ENCODE measurements around the gene UBE2QL1.

The UBE2QL1 gene

DNA sequence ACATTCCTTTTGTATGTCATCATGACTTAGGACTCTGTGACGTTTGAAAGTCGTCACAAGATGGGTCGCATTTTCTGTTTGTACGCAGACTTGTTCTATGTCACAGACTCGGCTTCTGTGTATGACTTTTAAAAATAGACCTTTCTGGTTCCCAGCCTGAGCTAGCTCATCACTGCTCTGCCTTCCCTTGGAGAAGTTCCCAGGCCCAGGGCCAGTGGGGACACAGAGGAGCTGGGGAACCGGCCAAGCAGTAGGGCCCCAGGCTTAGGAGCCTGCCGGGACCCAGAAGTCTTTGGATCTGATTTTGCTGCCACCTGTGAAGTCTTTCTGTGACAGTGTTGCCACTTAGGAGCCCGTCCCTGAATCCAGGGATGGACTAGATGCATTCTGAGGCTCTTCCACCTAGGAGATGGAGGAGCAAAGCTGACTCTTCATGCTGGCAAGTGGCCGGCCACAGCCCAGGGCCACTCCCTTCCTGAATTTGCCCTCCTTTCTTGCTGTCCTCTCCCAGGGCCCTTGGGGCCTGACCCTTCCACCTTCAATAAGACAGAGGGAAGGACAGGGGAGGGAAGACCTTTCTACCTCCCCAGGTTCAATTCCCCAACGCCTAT is 18.1 kb upstream of the UBE2QL1 start:
- DNase-seq, result no peak

DNA sequence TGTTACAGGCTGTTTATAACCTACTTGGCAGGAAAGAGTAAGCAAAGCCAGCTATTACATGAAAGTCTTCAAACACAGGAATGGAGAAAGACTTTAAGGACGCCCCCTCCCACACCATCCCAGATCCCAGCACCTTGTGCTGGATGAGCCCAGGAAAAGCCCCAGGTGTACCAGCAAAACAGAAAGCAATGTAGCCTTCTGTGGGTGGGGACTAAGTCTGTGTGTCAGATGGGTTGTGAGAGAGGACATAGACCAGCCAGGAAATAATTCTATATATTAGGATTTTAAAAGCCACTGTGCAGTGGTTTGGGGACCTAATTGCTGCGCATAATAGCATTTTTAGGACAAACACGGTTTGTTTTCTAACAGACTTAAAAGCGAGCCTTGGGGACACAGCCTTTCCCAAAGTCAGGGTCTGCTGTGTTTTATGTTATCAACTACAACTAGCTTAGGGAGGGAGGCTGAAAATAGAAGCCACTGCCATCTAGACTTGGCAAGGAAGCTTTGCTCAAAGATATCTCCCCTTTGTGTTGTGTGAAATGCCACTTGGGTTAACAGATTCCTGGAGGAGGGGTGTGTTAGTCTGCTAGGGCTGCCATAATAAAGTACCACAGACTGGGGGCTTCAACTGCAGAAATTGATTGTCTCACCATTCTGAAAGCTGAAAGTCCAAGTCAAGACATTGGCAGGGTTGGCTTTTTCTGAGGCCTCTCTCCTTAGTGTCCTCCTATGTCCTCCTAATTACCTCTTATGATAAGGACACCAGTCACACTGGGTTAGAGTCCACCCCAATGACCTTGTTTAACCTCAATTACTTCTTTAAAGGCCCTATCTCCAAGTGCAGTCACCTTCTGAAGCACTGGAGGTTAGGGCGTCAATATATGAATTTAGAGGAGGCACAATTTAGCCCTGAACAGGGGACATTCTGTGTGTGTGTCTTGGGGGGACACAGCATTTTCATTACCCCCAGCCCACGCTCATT is 17.2 kb upstream of the UBE2QL1 start:
- DNase-seq, result no peak

DNA sequence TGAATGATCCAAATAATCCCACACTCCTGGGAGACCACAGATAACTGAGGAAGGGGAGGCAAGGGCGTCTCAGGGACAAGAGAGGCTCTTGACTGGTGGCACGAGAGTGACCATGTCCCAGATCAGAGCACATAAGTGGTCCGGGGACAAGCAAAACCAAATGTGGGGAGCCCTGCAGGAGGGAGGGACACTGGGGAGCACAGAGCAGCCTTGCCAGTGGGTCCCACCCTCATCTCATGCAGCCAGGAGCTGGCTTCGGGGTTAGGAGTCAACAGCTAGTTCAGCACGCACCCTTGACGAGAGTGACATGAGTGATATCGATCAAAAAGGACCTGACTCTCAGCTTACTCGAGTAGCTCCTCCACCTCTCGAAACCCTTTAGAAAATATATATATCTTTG is 16.5 kb upstream of the UBE2QL1 start:
- DNase-seq, result no peak

DNA sequence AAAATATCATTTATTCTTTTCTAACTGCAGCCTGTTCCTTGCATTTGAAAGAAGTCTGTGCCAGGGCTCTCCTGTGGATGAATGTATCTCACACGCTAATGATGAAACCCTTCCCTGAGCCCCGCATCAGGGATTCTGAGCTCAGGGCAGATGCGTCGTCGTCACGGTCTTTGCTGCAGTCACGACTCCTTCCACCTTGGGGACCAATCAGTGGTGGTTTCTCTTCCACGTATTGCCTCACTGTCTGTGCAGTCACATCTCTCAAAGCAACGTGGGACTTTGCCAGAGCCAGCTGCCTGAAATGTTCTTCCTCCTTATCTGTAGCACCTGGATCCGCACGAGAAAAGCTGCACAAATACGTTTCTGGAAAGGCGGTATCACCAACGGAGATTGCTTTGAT is 13.9 kb upstream of the UBE2QL1 start:
- no peak for DNase-seq

DNA sequence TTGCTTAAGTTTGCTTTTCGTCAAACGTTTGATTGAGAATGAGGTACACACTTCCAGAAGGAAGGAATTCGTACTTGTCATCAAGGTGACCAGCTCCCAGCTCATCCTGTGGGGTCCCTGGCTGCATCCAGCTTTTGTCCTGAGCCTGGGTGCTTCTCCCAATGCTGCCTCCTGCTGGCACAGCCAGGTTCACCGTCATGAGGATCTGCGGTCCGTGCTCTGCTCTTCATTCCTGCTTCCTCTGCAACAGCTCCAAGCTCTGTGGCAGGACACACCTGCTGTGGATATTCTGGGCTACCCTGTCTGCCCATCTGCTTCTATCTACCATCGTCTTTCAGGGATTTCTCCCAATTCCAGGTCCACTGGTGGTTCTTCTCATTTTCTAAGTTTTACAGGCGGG is 13.3 kb upstream of the UBE2QL1 start:
- peak; percentile 4 for DNase-seq

DNA sequence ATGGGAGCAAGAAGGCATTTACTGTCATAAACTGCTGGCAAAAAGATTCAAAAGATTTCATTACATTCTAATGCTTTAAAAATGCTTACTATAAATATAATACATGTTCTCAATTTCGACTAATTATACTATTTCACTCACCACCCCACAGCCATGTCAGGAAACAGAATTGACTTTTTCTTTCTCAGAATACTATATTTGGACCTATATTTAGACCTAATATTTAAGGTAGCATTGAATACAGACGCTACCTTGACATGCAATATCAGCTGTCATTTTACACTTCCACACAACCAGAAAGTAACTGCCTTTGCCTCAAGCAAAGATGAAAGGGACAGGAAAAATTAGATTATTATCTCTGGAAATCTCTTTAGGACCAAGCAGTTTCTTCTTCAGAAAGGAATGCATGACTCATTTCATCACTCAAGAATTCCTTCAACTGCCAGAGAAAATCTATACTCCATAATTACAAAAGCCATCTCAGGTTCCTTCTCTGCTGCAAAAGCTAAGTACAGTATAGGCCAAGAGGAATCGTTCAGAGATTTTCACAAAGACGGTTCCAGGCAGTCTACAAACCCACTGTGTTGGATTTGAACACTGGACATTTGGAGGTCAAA is 11.8 kb upstream of the UBE2QL1 start:
- DNase-seq, result no peak

DNA sequence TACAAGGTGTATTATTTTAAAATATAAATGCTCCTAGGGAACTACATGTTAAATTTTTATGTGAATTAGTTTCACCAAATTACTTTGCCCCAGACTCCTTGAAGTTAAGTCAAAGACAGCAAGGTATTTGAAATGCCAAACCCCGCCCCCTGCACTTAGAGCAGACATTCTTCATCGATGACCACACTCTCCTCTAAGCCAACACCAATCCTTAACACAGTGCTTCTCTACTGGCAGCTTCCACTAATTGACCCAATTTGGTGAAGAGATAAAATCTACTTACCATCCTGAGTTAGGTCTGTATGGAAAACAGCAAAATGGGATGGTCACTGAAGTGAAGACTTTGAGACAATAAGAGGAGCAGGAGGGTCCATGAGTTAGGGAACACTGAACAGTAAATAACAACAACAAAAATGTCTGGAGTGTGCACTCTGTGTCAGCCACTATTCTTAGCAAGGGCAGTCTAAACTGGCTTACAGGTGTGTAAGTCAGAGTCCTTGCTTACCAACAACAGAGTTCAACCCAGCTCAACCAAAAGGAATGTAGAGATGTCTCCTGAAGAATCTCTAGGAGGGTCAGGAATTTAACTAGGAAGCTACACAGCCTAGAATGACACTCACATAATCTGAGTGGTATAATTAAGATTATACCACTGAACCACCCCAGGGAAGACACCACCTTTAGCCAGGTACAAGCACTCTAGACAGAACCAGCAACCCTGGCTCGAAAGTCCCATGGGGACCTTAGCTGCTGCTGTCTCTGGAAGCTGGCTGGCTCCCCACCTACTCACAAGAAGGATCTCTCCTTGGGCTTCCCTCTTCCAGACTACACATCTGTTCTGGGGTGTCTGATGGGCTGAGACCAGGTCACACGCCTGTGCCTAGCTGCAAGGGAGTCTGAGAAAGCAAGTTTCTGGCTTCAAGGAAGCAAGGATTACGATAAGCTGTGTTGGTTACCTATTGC is 8.8 kb upstream of the UBE2QL1 start:
- DNase-seq, result no peak

DNA sequence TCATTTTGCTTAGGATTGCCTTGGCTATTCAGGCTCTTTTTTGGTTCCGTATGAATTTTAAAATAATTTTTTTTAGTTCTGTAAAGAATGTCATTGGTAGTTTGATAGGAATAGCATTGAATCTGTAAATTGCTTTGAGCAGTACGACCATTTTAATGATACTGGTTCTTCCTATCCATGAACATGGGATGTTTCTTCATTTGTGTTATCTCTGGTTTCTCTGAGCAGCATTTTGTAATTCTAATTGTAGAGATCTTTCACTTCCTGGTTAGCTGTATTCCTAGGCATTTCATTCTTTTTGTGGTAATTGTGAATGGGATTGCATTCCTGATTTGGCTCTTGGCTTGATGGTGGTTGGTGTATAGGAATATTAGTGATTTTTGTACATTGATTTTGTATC is 6.3 kb upstream of the UBE2QL1 start:
- DNase-seq, result no peak

DNA sequence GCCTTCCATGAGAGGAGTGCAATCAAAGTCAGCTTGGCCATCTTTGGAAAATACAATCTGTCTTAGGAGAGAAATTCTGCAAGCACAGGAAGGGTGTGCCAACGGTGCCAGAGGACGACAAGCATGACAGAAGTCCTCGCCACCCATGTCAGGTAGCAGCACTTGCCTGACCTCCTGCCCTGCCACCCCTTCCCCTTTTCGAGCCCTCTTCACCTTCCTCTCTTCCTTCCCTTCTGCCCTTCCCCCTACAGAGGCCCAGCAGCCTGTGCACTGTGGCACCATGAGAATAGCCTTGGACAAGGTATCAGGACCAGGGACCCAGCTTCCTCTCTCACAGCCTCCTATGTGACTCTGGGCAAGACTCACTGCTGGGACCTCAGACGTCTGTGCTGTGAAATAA is 5.3 kb upstream of the UBE2QL1 start:
- DNase-seq, result no peak

DNA sequence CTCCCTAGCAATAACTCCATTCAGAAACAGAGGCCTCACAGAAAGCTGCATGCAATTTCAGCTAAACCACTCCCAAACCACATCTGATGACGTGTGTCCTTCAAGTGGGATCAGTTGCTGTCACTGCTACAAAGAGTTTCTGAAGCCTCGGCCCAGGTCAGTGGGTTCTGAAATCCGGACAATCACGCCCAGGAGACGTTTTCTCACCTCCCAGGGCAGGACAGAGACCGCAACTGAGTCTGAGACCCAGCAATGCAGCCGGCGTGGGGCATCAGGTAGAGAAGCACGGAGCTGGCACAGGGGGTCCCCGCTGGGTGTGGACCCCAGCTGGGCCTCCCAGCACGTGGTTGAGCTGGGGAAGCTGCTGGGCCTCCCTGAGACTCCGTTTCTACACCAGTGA is 2.6 kb upstream of the UBE2QL1 start:
- DNase-seq, result no peak

DNA sequence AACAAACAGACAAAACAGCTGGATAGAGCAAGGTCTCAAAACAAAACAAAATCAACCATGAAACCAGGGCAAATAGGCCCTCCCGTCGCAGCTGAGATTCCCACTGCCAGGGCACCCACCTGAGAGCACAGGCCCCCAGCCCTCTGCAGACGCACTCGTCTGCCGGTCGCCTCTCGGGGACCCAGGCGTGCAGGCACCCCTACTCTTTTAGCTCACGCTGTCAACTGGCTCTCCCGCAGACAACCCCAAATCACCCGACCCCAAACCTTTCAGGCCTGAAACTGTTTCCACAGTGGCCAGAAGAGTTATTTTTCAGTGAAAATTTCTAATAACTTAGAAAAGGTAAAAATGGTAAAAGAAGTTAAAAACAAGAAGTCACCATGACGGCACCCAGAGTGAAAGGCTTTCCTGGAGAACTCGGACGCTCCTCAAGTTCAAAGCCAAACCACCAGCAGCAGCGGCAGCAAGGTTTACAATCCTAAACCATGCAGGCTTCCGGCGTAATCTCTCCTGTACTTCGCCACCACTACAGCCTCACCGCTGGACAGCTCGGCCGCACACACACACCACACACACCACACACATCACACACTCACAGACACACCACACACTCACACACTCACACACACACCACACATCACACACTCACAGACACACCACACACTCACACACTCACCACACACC is 1.9 kb upstream of the UBE2QL1 start:
- no peak for DNase-seq

DNA sequence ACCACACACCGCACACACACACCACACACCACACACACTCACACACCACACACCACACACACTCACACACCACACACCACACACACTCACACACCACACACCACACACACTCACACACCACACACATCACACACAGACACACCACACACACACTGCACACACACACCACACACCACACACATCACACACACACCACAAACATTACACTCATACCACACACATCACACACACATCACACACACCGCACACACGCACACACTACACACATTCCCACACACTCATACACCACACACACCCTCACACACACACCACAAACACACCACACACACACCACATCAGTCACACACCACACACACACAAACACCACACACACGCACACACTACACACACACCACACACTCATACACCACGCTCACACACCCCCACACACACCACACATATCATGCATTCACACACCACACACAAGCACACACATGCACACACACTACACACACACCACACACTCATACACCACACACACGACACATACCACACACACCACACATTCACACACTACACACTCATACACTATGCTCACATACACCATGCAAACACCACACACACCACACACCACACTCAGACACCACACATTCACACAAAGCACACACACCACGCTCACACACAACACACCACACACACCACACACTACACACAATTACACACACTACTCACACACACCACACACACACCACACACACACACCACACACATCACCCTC is 1.1 kb upstream of the UBE2QL1 start:
- DNase-seq, result no peak

DNA sequence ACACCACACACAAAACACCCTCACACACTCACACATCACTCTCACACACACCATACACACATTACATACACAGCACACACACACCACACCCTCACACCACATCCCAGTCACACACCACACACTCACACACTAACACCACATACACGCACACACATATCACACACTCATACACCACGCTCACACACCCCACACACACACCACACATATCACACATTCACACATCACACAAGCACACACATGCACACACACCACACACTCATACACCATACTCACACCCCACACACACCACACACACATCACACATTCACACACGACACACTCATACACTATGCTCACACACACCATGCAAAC is 543 bp upstream of the UBE2QL1 start:
- no peak for DNase-seq

DNA sequence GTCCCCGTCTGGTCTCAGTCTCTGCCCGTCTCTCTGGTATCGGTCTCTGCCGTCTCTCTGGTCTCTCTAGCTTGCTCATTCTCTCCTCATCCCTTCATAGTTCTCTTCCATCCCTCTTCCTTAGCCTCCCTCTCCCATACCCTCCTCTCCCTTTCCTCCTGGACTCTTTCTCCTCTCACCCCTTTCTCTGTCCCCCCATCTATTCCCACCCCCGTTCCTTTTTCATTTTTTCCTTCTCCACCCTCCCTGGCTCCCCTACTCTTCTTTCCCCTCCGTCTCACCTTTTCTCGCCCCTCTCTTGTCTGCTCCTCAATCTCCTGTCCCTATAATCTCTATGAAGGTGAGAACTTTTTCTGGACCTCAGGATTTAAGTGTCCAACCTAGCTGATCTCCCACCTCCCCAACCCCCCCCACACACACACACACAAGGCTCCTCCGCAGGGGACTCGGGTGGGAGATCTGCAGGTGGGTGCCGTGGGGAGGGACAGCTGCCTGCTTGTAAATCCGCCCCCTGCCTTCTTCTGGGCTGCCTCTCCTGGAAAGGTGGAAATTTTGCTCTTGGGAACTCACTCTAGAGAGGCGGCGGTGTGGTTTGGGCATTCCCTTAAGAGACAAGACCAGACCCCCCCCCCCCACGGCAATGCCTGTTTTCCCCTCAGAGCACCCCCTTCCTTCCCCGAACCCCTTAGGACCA is 953 bp downstream of the UBE2QL1 start:
- DNase-seq, result no peak

DNA sequence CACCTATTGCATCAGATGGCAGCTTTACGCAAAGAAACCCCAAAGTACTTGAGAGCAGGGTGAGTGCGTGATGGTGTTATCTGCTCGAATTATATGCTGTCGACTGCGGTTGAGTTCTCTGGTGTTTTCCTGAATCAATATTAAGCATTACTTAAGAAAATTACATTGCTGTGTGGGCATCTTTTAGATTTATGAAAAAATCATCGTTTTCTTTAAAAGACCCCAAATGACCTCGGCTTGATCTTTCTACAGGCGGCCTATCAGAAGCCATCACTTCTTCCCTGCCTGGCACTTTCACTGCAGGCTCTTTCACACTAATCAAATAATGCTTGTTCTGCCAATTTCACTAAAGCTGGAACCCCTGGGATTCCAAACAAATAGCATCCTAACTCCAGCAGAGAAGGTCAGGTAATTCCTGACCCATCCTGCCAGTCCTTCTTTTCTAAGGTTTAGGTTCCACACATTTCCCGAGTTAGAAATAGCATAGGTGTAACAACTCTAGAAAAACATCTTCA is 1.7 kb downstream of the UBE2QL1 start:
- no peak for DNase-seq

DNA sequence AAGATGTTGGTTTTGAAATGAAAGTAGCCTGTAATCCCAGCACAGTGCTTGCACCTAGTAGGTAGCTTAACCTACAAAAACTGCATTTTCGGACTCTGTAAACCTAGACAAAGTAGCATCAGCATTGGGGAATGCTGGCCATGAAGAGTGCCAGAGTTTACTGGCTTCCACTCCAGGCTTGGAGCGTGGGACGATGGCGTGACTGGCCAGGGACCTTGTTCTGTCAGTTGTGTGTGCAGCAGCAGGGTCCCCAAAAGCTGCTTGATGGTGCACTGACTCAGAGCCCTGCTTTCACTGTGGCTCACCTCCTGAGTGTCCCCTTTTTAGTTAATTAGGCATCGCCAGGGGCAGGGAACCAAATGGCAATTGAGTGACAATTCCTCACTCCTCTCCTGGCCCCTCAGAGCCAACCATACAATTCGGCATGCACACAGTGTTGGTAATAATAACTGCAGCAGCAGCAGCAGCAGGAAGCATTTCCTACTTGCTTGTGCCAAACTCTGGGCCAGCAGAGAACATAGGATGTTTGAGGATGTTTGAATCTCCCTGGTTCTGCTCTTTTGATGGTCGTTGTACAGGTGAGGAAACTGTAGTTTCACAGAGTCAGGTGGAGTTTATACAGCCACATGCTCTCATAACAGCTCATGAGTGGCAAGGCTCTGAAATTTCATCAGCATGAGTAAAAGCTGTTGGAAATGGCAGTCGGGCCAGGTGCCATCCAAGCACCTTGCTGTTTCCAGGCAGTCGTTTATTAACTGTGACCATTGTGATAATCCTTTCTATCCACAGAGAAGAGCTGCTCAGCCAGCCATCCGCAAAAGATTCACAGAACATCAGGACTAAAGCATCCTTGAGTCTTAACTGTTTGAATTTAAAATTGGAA is 4.2 kb downstream of the UBE2QL1 start:
- no peak for DNase-seq

DNA sequence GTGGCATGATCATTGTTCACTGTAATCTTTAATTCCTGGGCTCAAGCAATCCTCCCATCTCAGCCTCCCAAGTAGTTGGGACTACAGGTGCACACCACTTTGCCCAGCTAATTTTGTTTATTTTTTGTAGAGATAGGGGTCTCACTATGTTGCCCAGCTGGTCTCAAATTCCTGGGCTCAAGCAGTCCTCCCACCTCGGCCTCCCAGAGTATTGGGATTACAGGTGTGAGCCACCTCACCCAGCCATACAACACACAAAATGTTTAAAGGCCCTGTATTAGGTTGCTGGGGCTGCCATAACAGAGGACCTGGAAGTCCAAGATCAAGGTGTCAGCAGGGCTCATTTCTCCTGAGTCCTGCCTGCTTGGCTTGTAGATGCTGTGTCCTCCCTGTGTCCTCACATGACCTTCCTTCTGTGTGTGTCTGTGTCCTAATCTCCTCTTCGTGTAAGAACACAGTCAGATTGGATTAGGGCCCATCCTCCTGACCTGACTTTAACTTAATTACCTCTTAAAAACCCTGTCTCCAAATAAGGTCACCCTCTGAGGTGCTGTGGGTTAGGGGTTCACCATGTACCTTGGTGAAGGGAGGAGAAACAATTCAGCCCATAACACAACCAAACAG is 5.4 kb downstream of the UBE2QL1 start:
- DNase-seq, result no peak

DNA sequence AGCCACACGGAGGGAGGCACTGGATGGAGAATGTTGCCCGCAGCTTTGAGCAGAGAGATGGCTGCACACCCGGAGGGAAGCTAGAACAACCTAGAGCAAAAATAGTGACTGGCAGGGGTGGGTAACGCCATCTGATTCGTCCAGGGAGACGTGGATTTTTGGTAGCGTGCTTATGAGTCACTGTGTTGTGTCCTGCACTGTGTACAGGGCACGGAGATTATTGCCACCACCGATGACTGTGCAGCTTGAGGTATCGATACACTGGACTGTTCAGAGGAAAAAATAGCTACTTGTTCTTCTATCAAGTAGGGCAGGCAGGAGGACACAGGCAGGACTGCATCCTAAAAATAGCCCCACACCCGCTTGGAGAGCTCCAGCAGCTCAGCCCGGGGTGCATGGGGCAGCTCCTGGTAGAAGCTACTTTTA is 6.0 kb downstream of the UBE2QL1 start:
- no peak for DNase-seq

DNA sequence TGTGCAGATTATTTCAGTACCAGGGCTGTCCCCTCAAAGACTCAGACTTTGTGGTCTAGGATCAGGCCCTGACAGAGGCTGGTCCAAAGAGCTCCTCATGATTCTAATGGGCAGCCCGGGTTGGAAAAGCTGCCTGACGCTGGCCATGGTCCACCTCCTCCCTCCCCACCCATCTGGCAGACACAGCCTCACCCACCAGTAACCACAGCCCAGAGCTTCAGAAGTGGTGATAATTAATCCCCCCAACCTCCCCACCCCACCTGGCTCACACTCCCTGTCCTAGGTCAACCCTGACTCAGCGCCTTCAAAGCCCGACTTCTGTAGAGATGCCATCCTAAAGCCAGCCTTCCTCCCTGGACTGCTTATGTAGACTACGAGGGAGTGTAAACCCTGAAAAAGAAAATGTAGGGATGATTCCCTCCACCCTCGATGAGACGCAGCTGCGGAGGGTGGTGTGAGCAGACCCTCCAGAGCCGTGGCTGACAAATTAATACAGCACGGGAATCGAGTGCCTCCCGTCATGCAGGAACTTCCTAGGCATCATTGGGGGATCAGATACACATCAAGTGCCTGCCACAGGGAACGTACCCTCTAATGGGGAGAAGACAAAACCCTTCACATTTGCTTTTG is 7.0 kb downstream of the UBE2QL1 start:
- no peak for DNase-seq
